AG08395 (cell line): Measurements from ENCODE around the gene UXS1.

Source experiments
- DNase-seq: peaks from one replicate; pipeline ENCODE4 v3.0.0; 2012; ENCODE audit warnings: mixed read lengths, low spot score

The UXS1 gene

DNA sequence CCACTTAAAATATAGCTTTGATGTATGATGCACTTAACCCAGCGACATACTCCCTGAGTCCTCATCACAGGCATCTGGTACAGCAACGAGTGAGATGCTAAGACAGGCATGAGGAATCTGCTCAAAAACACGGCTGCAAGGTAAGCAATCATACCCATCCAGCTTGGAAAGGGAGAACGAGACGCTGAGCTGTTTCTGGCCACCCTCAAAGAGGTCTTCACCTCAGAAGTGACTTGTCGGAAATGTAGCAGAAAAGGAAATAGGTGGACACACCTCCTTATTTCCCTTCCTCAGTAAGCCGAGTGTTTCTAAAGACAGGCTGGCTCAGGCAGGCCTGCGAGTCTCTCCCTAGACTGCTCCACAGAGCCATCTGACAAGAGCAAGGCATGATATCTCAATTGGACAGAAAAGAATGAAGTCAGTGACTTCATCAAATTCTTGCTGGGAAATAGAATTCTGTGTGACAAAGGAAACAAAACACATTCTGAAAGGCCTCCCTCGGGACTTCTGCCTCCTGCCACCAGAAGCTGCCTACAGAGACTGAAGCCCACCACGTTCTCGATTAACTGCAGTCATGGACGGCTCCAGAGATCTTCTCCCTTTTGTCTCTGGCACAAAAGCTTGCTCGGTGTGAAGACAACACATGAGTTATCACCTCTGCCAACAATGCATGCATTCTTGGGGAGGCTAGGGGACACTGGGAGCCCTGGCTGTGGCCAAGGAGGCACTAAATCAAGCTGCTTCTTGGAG, 84.3 kb downstream of the UXS1 start:
- DNase-seq, result no peak

DNA sequence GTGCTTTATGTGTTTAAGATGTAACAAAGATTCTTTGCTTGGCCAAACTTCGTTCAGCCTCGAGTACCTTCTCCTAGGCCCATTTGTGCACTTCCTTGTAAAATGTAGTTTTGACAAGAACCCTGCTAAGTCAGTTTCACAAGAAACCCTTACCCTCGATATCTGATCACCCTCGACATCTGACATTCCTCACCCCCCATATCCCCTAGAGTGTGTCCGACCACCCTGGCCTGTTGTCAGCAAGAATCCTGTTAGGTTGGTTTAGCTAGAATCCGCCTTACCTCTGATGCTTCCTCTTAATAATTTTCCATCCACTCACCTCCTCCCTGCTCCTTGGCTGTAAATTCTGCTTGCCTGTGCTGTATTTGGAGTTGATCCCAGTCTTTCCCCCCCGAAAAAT, 85.3 kb downstream of the UXS1 start:
- DNase-seq, result no peak

DNA sequence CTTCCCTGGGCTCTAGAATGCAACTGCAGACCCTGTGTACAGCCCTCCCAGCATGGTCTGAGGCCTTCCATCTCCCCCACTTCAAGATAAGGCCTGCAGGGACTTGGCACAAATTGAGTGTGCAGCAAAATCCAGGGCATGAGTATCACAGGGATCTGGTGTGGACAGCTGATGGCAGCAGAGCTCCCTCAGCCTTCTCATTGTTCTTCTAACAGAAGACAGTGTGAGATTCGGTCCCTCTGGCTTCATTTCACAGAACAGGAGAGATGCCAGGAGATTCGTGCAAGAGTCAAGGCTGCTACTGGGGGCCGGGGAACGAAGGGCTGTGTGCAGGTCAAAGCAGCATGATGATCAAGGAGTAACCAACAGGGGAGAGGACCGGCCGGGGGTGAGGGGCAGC, 85.8 kb downstream of the UXS1 start:
- DNase-seq, result peak; percentile 50

DNA sequence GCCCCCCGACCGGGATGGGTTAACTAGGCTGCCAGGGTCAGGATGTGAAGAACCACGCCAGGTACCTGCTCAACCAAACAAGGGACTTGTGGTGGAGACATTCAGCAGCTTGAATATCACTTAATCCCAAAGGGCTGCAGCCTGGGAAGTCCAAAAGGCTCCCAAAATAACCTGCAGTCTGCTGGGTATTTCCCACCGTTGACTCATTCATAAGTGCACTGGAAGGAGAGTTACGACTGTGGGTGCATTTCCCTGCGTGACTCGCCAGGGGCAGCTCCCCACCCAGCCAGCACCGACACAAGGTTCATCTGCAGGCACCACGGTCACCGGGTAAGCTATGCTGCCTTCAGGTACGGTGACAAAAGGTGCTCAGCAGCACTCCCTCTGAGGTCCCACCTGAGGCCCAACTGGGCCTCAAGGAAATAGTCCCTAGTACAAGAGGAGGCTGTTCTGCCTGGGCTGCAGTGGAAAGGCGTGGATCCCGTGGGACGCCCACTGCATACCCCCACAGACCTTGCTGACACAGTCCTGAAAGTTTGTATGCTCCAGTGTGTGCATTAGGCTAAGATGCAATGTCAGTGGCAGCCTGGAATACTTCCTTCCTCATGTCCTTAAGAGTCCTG, 86.5 kb downstream of the UXS1 start:
- DNase-seq, result peak; percentile 33

DNA sequence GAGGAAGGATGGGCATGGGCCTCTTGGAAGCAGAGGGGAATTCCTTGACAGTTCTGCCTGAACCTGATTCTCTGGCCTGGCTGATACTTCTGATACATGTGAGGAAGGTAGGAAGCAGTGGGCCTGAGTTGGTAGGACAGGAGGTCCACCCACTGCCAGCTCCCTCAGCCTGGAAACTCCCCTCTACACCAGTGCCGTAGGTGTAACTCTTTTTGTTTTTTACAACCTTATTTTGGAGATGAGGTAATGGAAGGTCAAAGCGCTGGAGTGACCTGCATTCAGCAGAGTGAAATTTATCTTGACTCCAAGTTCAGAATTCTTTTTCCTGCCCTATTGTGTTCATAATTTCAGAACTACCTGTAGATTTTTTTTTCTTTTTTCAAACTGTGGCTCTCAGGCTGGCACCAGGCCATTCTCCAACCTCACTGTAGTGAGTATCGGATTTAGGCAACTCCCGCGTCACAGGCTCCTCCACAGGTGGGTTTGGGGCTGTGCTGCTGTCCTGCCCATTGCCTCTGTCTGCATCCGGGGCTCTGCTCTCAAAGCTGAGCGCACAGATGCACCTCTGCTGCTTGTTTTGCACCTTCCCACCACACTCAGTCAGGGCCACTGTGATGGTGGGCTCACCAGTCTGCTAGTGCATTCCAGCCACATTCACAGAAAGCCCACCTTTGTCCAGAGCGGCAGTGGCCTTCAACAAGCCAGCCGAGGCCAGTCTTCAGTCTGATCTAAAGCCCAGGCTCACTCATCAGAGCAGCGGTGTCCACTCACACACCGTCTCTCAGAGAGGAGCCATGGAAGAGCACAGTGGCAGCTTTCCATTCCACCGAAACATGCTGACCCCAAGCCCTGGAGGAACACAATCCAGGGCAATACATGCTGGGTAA, 87.2 kb downstream of the UXS1 start:
- DNase-seq, result no peak

DNA sequence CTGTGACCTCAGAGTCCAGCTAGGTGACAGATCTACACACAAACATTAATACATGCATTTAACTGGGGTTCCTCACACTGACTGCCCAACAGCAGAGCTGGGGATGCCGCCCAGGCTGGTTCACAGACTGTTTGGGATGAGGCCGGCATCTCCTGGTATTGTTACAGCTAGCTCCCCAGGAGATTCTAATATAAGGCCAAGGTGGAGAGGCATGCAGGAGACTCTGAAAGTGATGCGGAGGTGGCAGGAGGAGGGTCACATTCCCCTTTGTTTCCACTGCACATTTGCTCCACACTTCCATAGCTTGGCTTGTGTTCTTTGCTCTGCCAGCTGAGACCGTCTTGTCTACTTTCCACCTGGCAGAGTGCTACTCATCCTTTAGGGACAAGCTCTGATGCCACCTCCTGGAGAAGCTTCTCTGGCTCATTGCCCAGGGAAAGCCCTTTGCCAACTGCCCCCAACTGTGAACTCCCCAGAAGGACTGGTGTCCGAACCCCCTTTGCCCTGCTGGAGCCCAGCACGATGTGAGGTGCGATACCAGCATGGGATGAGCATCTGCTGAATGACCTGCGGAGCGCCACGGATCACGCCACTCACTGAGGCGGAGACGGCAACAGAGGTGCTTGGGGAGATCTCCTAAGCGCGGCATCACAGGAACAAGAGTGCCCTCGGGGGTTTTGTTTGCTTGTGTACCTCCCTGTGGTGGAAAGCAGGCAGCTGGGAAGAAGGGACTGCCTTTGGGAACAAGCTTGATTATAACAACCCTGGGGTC, 88.8 kb downstream of the UXS1 start:
- no peak for DNase-seq

DNA sequence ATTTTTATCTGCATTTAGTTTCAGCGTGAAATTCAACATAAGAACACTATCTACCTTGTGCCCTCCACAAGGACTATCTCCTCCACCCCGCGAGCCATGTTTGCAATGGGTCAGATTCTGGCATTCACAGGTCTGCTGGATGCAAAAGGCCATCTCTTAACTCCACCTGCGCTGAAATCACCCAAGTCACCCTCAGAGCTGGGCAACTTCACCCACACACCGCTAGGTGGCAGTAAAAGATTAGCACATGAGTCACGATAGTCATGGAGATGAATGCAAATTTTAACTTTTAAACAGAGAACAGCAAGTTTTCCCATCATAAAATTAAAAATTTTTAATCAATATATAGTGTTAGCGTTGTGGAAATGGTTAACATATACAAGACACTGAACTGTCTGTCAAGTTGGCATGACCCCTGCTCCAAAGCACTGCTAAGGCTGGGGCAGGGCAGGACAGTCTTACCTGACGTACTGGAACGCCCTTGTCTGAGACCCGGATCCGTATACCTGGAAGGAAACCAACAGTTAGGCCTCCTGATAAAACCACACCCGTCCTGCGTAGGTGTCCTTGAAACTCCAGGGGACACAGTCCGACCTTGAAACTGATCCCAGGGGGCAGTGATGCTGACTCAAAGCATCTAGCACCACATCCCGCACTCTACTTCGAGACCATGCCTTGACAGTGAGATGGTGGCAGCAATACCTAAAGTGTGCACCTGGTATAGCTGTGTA, 89.6 kb downstream of the UXS1 start:
- peak; percentile 80 for DNase-seq

DNA sequence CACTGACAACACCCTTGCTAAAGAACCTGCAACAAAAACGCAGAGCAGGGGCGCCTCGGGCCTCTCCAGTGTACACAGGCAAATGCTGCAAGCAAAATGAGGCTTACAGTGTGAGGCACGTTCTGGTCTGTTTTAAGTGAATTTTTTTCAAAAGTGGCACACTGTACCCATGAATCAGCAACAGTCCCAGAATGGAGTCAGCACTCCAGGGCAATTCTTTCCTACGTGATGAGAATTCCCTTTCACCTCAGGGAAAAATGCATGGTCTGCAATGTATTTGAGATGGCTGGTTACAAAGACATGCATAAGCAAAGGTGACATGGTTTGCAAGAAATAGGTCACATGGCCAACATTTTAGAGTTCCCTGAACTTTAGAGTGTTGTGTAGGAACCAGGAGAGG, 94.4 kb downstream of the UXS1 start:
- DNase-seq, result no peak

DNA sequence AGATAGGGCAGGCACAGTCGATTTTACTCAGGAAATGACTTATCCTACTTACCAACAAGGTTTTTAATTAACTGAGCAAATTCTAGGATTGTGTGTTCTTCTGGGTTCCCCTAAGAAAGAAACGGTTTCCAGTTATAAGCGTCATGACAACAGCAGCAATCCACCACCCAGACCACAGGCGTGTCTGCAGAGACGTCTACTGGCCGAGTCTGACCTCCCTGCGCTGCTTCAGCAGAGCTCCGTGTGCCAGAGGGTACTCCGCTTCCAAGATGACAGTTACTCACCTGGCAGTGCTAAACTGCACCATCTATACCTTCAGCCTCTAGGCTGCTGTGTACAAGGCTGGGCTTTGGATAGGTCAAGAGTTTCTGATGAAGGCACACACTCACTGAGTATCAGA, 95.4 kb downstream of the UXS1 start:
- no peak for DNase-seq

DNA sequence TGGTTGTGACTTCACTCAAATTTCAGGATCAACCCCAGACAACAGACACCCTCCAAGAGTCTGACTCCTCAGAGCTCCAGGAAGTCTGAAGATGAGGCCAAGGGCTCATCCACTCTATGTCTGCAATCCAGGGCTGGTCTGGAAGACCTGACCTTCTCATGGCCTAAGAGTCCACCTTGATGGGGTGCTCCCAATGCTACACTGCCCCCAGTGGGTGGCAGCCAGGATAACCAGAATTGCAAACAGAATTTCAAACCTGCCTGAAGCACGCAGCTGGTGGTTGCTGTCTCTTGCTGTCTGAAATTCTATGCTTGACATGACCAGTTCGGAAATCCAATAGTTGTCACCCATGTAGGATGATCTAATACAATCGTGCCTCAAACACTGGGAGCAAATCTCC, 96.0 kb downstream of the UXS1 start:
- DNase-seq, result no peak

DNA sequence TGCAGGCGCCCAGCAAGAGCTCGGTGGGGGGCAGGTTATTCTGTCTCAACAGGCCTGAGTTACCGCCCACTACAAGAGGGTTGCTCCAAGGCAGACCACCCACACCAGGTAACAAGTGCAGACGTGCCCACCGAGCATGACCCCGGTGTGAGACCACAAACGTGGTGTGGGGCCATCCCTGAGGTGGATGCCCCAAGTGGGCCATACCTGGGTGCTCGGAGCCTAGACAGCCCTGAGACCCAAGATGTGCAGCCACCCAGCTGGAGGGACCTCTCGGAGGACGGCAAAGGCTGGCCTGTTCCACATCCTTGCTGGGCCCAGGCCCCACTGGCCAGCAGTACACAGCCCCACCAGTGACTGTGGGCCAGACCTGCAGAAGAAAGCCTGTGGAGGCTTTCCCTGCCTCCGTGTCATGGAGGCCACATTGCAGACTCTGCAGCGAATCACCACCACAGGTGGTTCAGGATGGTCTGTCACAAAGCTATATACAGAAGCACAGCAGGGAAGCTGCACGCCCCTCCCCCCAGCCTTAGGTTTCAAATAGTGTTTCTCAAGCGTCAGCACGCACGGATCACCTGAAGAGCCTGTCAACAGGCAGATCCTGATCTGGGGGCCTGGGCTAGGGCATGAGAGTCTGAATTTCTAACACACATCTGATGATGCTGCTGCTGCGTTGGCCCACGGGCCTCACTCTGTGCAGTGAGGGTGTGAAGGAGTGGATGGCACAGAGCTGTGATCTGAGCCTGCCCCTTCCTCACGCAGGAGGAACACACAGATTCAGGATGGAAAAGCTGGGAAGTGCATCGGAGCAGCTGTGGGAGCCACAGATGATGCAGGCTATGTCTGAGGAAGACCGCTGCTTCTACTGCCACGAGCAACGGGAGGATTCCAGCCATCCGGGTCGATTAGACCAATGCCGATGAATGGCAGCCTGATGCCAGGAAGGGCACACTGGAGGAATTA, 96.8 kb downstream of the UXS1 start:
- no peak for DNase-seq

DNA sequence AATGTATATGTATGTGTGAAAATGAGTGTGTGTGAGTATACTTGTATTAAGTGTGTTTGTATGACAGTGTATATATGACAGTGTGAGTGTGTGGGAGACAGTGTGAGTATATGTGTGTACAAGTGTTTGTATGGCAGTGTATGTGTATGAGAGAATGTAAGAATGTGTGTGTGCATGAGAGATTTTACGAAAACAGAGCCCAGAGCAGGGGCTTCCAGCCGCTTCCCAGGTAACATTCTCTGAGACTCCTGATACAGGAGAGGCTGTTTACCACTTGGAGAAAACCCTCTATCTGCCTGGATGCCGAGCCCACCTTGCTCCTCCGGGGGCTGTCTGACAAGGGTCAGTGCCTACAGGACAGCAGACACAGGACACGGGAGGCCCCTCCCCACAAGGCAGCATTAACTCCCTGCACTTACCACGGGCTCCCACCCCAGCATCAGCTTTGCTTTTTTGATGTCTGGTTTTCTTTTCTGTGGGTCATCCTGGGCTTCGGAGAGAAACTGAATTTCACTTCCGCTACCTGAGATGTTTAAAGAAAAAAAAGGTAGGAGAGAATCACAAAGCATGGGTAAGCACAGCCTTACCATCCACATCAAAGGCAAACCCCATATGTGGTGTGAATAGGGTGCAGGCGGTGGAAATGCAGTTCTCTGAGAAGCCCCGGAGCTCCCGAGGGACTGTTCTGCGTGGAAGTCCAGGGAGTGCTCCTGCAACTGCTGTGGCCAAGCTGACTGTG, 97.6 kb downstream of the UXS1 start:
- DNase-seq, result no peak

DNA sequence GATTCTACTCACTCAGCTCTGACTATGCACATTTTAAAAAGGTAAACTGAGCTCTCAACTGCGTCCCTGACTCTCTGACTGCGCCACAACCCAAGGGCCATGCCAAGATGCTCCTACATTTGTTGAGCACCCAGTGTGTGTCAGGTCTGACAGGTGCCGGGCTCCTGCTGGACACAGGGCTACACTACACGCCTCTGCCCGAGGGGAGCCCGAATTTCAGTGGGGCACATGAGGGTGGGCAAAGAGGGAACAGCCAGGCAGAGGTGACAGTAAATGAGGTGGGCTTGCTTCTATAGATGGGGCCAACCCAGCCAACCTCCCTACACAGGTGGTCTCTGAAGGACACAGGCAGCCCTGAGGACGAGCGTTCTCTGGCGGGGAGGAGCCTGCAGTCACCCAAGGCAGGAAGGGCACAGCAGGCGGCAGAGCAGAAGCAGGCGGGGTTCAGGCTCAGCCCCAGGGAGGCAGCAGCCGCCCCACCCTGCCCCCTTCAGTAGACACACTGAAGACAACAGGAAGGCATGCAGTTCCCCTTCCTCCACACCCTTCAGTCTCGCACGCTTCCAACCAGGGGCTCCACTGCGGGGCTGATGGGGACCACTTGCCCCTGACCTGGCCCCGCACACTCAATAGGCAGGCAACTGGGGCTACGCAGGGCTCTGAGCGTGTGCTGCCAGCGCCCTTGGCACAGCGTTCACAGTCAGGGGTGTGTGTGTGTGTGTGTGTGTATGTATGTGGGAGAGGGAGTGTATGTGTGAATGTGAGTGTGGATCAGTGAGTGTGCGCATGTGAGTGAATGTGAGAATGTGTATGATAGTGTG, 98.4 kb downstream of the UXS1 start:
- DNase-seq, result no peak

DNA sequence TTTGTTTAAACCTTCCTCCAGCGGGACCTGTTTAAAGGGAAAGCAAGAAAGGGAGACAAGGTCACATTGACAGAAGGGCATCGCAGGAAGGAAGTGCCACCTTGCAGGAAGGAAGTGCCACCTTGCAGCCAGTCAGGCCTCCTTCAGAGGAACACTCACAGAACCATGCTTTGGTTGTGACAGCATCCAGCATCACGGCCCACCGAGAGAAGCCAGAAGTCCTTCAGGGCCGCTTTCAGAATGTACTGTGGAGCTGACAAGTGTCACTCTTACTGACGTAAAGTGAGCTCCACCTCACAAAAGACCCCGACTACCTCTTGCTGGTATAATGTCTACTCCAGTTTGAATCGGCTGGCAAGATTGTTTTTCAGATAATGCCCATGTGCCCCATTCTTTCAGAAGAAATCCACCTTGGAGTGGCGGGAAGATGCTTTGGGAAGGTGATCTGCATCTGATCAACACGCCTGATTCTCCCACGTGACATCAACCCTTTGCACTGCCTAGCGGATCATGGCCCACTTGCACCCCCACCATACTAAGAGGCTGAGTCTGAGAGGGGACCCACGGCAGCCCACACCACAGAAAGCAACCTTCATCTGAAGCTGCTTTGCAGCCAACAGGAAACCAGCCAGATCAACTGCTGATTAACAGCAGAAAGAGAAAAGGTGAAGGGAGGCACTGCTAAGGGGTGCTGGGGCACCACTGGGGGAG, 99.8 kb downstream of the UXS1 start:
- DNase-seq, result no peak

DNA sequence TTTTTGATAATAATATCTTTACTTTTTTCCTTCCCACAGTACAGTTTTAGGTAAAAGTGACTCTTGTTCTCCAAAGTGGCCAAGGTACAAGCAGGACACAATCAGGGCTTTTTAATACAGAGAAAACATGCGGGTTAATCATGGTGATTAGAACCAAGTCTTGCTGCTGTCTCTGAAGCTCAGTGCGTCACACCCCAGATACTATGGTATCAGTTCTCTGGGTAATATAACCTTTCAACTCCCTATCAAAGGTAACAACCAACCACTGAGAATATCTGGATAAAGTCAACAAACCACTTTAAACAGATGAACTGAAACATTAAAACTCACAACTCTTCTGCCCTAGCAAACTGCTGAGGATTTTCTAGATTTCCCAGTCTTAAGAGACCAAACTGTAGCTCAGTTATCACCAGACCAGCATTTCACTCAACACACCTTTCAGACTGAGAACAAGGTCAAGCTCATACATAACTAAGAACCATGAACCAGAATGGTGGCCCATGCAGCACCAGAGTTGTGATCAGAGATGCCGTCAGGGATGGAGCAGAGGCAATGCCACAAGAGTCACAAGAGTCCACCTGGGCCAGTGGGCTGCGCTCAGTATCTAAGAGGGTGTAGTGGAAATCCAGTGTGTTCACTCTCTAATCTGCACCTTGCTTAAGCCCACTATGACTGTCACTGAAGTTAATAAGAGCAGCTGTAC, 103.0 kb downstream of the UXS1 start:
- no peak for DNase-seq

DNA sequence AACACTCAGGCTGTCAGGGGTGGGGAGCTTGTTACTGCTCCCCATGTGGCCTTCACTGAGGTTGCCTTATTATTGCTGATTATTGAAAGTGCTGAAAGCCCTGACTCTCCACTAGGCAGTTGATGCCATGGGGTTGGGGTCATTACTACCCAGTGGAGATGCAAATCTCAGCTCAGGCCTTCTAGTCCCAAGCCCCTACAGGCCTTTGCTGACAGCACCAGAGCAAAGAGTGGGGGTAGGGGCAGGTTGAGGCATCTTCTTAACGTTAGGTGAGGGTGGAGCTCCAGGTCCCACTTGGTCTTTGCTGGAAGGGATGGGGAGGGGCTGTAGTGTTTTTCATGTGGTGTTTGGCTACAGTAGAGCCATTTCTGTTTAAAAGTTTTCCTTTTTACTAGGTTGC, 104.5 kb downstream of the UXS1 start:
- DNase-seq, result no peak

DNA sequence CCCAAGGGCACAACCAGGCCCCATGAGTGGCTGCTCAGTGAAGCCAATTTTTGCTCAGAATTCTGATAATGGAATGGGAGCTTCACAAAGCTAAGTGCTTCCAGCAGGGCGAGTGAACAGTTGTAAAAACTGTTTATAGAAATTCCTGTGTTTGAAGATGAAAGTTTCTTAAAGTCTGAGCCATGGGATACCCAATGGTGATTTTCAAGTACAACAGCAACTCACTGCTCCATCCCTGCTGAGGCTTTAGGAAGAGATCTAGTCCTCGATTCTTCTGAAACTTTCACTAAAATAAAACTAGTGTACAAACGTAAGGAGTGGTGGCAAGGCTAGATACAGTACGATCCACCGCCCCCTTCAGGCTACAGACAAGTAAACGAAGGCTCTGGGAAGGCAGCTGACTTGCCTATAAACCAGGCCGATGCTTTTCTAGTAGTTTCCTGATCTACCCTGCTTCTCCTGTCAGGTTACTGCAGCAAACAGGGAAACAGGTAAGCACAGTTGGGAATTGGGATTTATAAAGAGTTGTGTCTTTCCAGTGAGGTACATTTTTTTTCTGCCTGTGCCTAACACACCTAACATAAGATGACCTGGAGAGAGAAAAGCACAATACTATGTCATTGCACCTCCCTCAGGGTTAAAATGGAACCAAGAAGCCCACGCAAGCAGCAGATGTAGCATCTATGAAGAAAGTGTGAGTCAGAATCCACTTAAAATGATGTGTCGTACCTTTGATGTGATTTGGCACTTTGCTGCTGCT, 108.7 kb downstream of the UXS1 start:
- DNase-seq, result peak; percentile 27
